SK-N-SH (cell line): Measurements from ENCODE around the gene ITPRID2. TPM values are rescaled to one million over a fixed set of nuclear protein-coding genes. Genes with fewer than 3 reads are reported as not detected.

Experiments
- CTCF ChIA-PET: fragments of 300-600, 350-600 bp; formaldehyde crosslinking; extraction: SDS; loops from one replicate; lab custom pipeline; 2021; lab: Yijun Ruan, JAX
- POLR2A ChIA-PET: fragments of 350-600 bp; sonication (Branson Sonifier 250); formaldehyde crosslinking; extraction: SDS; loops from one replicate; lab custom pipeline; 2020; ENCODE audit warnings: antibody characterized with exemption, inconsistent platforms; lab: Yijun Ruan, JAX
- DNase-seq: peaks from one replicate; pipeline ENCODE4 v3.0.0; 2012
- H2AFZ ChIP-seq: fragments of 200-600 bp; sonication (generic); 2 replicates; pipeline ENCODE4 v1.8.1; 2016; ENCODE audit warnings: antibody characterized with exemption, mild to moderate bottlenecking, low read depth
- H3F3A ChIP-seq: fragments of 200-600 bp; sonication (generic); replicated peaks from 2 replicates; pipeline ENCODE3; 2016; ENCODE audit warnings: antibody characterized with exemption, mild to moderate bottlenecking; ENCODE audit not compliant: insufficient read depth
- H3K27ac ChIP-seq, 2 experiments: fragments of 200-500 bp in 1 of 2; fragments of 200-600 bp in 1 of 2; sonication (Bioruptor generic) in 1 of 2; sonication (generic), shearing (Covaris generic) in 1 of 2; 2 replicates each; pipeline versions ENCODE4 v1.5.1 to v1.6.1; 2014 to 2016; ENCODE audit warnings: low read depth in 2 of 2, inconsistent platforms in 1 of 2, low read length in 1 of 2, mild to moderate bottlenecking in 1 of 2, mixed read lengths in 1 of 2
- H3K27me3 ChIP-seq: fragments of 200-600 bp; sonication (generic), shearing (Covaris generic); 2 replicates; pipeline ENCODE4 v1.6.1; 2016; ENCODE audit warnings: mixed run types; ENCODE audit not compliant: insufficient read depth
- H3K36me3 ChIP-seq, 2 experiments: fragments of 200-500 bp in 1 of 2; fragments of 200-600 bp in 1 of 2; sonication (Bioruptor generic) in 1 of 2; sonication (generic) in 1 of 2; replicated peaks in 1 of 2; 2 replicates each; pipeline versions ENCODE3 to v1.5.1; 2014 to 2016; ENCODE audit warnings: low read length in 1 of 2, mild to moderate bottlenecking in 1 of 2; ENCODE audit not compliant: insufficient read depth in 2 of 2, control insufficient read depth in 1 of 2
- H3K4me1 ChIP-seq, 2 experiments: fragments of 200-500 bp in 1 of 2; fragments of 200-600 bp in 1 of 2; sonication (Bioruptor generic) in 1 of 2; sonication (generic), shearing (Covaris generic) in 1 of 2; 2 replicates each; pipeline versions ENCODE4 v1.5.1 to v1.6.1; 2014 to 2016; ENCODE audit warnings: low read depth in 1 of 2, low read length in 1 of 2, mixed run types in 1 of 2; ENCODE audit not compliant: insufficient read depth in 2 of 2, control insufficient read depth in 1 of 2
- H3K4me2 ChIP-seq: fragments of 200-600 bp; sonication (generic), shearing (Covaris generic); 2 replicates; pipeline ENCODE4 v1.6.1; 2017; ENCODE audit warnings: mixed run types
- H3K4me3 ChIP-seq, 2 experiments: fragments of 200-500 bp in 1 of 2; fragments of 200-600 bp in 1 of 2; sonication (Bioruptor generic) in 1 of 2; sonication (generic), shearing (Covaris generic) in 1 of 2; 2 replicates each; pipeline versions ENCODE4 v1.5.1 to v1.8.1; 2014 to 2016; ENCODE audit warnings: low read depth in 2 of 2, inconsistent platforms in 1 of 2, low read length in 1 of 2, mild to moderate bottlenecking in 1 of 2, mixed read lengths in 1 of 2, moderate library complexity in 1 of 2
- H3K79me2 ChIP-seq: fragments of 200-600 bp; sonication (generic); 2 replicates; pipeline ENCODE4 v1.8.1; 2017; ENCODE audit warnings: mild to moderate bottlenecking; ENCODE audit not compliant: insufficient read depth
- H3K9ac ChIP-seq: fragments of 200-600 bp; sonication (generic); 2 replicates; pipeline ENCODE4 v1.6.1; 2017; ENCODE audit warnings: mixed run types
- H3K9me2 ChIP-seq: fragments of 200-600 bp; sonication (generic); 2 replicates; pipeline ENCODE4 v1.6.1; 2017; ENCODE audit warnings: mixed run types
- H3K9me3 ChIP-seq: fragments of 200-600 bp; sonication (generic); 2 replicates; pipeline ENCODE4 v1.6.1; 2017; ENCODE audit warnings: mixed run types, mild to moderate bottlenecking, moderate library complexity
- H4K20me1 ChIP-seq: fragments of 200-600 bp; sonication (generic); 2 replicates; pipeline ENCODE4 v1.6.1; 2017; ENCODE audit warnings: mild to moderate bottlenecking, mixed run types; ENCODE audit not compliant: insufficient read depth
- CHD2 ChIP-seq: fragments of 150-350 bp; IDR thresholded peaks from 2 replicates; pipeline ENCODE4 v1.6.1; 2018; ENCODE audit warnings: low read length; ENCODE audit not compliant: partially characterized antibody
- EP300 ChIP-seq, 2 experiments: IDR thresholded peaks; 2 replicates each; pipeline versions ENCODE4 v1.4.0 to v1.6.1; 2012; ENCODE audit warnings: borderline replicate concordance in 1 of 2, low read depth in 1 of 2, low read length in 1 of 2
- FOSL2 ChIP-seq: IDR thresholded peaks from 2 replicates; pipeline ENCODE4 v1.4.0; 2012; ENCODE audit warnings: low read depth, mild to moderate bottlenecking, moderate library complexity, borderline replicate concordance
- JUND ChIP-seq: IDR thresholded peaks from 2 replicates; pipeline ENCODE4 v1.4.0; 2012
- MAX ChIP-seq: IDR thresholded peaks from 2 replicates; pipeline ENCODE4 v1.4.0; 2012; ENCODE audit warnings: low read depth
- MEF2A ChIP-seq: IDR thresholded peaks from 2 replicates; pipeline ENCODE4 v1.4.0; 2012; ENCODE audit warnings: low read depth, borderline replicate concordance
- NFIC ChIP-seq: IDR thresholded peaks from 2 replicates; pipeline ENCODE4 v1.4.0; 2012; ENCODE audit warnings: borderline replicate concordance
- NRF1 ChIP-seq: IDR thresholded peaks from 2 replicates; pipeline ENCODE4 v1.6.1; 2012; ENCODE audit warnings: low read depth, mild to moderate bottlenecking, low read length
- PBX3 ChIP-seq: IDR thresholded peaks from 2 replicates; pipeline ENCODE4; 2012
- POLR2AphosphoS5 ChIP-seq: IDR thresholded peaks from 2 replicates; pipeline ENCODE4 v1.6.1; 2012; ENCODE audit warnings: low read depth, low read length
- RAD21 ChIP-seq: IDR thresholded peaks from 2 replicates; pipeline ENCODE4 v1.6.1; 2012; ENCODE audit warnings: mild to moderate bottlenecking, low read length
- REST ChIP-seq: IDR thresholded peaks from 2 replicates; pipeline ENCODE4 v1.6.1; 2012; ENCODE audit warnings: mild to moderate bottlenecking, low read depth, low read length, moderate library complexity
- SIN3A ChIP-seq: IDR thresholded peaks from 2 replicates; pipeline ENCODE4 v1.6.1; 2012; ENCODE audit warnings: low read depth, mild to moderate bottlenecking, low read length, moderate library complexity, borderline replicate concordance
- SMC3 ChIP-seq: IDR thresholded peaks from 2 replicates; pipeline ENCODE4 v1.6.1; 2012; ENCODE audit warnings: low read depth, low read length, improper control_type of control experiment
- TAF1 ChIP-seq: IDR thresholded peaks from 2 replicates; pipeline ENCODE4 v1.6.1; 2012; ENCODE audit warnings: low read depth, mild to moderate bottlenecking, low read length, moderate library complexity, borderline replicate concordance
- TEAD4 ChIP-seq: IDR thresholded peaks from 2 replicates; pipeline ENCODE4 v1.4.0; 2012; ENCODE audit warnings: mild to moderate bottlenecking, borderline replicate concordance; ENCODE audit not compliant: insufficient read depth
- USF2 ChIP-seq: fragments of 150-350 bp; IDR thresholded peaks from 2 replicates; pipeline ENCODE4 v1.6.1; 2017; ENCODE audit warnings: antibody characterized with exemption, low read length, low read depth, borderline replicate concordance
- YY1 ChIP-seq: IDR thresholded peaks from 2 replicates; pipeline ENCODE4 v1.4.0; 2012; ENCODE audit warnings: low read depth, mild to moderate bottlenecking
- WGBS: methylation state at CpG from one replicate; pipeline ENCODE4 v1.1.6; 2017; ENCODE audit warnings: low lambda C conversion rate; 5-methylcytosine and 5-hydroxymethylcytosine counted together
- polyA plus RNA-seq, 3 experiments: library from polyadenylated mRNA; depleted of rRNA; stranded (reverse); fragments of >200 nt; gene quantifications; 2 replicates each; pipeline ENCODE4 v1.2.3, GENCODE V29; 2012

The ITPRID2 gene
- polyA plus RNA-seq, 1 of the 3 experiments (the other 2 are of a cell fraction) = 41.9 TPM

GRCh38 chr2:181943411-181944124 is 52.0 kb downstream of the ITPRID2 start (continued):
- no peak for TF ChIP-seq NFIC
- TF ChIP-seq, all 33 proteins: peak for 0

GRCh38 chr2:181944164-181944913 is 52.8 kb downstream of the ITPRID2 start:
- H2AFZ ChIP-seq = no peak overlapping the region
- H3K4me1 ChIP-seq = no peaks in the 10 kb centered on the region
- peaks cover 2% of the 10 kb centered on the region for H3F3A ChIP-seq
- no peaks in the 10 kb centered on the region for H4K20me1 ChIP-seq
- no peaks in the 10 kb centered on the region for H3K36me3 ChIP-seq
- no peak overlapping the region for H3K4me3 ChIP-seq
- DNase-seq = no peak
- TF ChIP-seq MEF2A (no peak), EP300 (IDR thresholded peaks at IDR 0.05; ENCODE audit: borderline replicate concordance in 1 of 2, low read depth in 1 of 2, low read length in 1 of 2) (no peak), POLR2AphosphoS5 (no peak), MAX (no peak)
- CTCF ChIA-PET = interaction anchor here (0.7 kb wide), 1 partner anchor 21 kb away, joined by 4 read pairs; no protein-coding TSS in a partner anchor
- H3K4me2 ChIP-seq = no peak overlapping the region
- POLR2A ChIA-PET = no interaction called here
- no peaks in the 10 kb centered on the region for H3K9me2 ChIP-seq
- WGBS = 92% methylated on average over 5 of the region's 5 CpGs
- no peaks in the 10 kb centered on the region for H3K27me3 ChIP-seq
- no peaks in the 10 kb centered on the region for H3K9me3 ChIP-seq
- no peak overlapping the region for H3K27ac ChIP-seq
- no peak overlapping the region for H3K9ac ChIP-seq
- no peaks in the 10 kb centered on the region for H3K79me2 ChIP-seq

GRCh38 chr2:181944914-181945291 is 53.4 kb downstream of the ITPRID2 start:
- 97% methylated on average over 8 of the region's 8 CpGs for whole genome bisulfite sequencing
- Histone ChIP-seq H3K9ac (no peak overlapping the region), H3K79me2 (no peaks in the 10 kb centered on the region), H3K4me1 (no peaks in the 10 kb centered on the region), H3K27ac (no peak overlapping the region), H3K4me2 (no peak overlapping the region), H2AFZ (no peak overlapping the region), H3K9me2 (no peaks in the 10 kb centered on the region), H3K4me3 (no peak overlapping the region), H3K36me3 (no peaks in the 10 kb centered on the region), H3F3A (peaks cover 2% of the 10 kb centered on the region), H3K9me3 (no peaks in the 10 kb centered on the region), H4K20me1 (no peaks in the 10 kb centered on the region), H3K27me3 (no peaks in the 10 kb centered on the region)
- CTCF ChIA-PET = interaction anchor here (0.7 kb wide), 1 partner anchor 21 kb away, joined by 4 read pairs; no protein-coding TSS in a partner anchor
- no peak for DNase-seq
- POLR2A ChIA-PET = no interaction called here
- TF ChIP-seq TAF1 = no peak
- no peak for TF ChIP-seq MEF2A
- TF ChIP-seq SMC3 = no peak
- no peak for TF ChIP-seq USF2
- TF ChIP-seq RAD21 = no peak
- TF ChIP-seq SIN3A = no peak
- no peak for TF ChIP-seq YY1
- TF ChIP-seq REST = no peak
- TF ChIP-seq JUND = no peak
- no peak for TF ChIP-seq PBX3
- no peak for TF ChIP-seq CHD2
- TF ChIP-seq TEAD4 = no peak
- TF ChIP-seq FOSL2 = no peak
- TF ChIP-seq NRF1 = no peak
- TF ChIP-seq NFIC = no peak
